ENCODE results near the gene CLSTN2. TPM values are rescaled to one million over a fixed set of nuclear protein-coding genes. Genes with fewer than 3 reads are reported as not detected.

Gene CLSTN2
- total and polyA plus RNA-seq, 12 donors, result 0.67 to 17.8 (median 5.3) TPM

DNA sequence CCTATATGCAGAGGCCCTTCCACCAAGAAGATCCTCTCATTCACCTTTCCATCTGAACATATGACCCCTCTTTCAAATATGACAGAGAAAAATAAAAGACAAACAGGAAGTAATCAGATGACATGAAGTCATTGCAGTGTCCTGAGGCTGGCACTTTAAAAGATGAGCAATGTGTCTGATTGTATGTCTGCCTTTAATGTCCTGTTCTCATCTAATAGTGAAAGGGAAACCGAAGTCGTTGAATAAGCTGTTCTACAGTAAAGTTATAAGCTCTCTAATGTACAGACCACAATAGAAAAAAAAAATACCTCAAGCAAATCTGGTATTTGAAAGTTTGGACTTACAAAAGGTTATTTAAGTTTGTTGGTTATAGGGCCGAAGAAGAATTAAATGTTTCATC lies 243.0 kb downstream of the CLSTN2 start:
- no peak for TF ChIP-seq POLR2A (IDR thresholded peaks at IDR 0.05)
- TF ChIP-seq, protein P1, sequence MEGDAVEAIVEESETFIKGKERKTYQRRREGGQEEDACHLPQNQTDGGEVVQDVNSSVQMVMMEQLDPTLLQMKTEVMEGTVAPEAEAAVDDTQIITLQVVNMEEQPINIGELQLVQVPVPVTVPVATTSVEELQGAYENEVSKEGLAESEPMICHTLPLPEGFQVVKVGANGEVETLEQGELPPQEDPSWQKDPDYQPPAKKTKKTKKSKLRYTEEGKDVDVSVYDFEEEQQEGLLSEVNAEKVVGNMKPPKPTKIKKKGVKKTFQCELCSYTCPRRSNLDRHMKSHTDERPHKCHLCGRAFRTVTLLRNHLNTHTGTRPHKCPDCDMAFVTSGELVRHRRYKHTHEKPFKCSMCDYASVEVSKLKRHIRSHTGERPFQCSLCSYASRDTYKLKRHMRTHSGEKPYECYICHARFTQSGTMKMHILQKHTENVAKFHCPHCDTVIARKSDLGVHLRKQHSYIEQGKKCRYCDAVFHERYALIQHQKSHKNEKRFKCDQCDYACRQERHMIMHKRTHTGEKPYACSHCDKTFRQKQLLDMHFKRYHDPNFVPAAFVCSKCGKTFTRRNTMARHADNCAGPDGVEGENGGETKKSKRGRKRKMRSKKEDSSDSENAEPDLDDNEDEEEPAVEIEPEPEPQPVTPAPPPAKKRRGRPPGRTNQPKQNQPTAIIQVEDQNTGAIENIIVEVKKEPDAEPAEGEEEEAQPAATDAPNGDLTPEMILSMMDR (IDR thresholded peaks at IDR 0.05), result no peak
- no peaks in the 10 kb centered on the region for H3K9me3 ChIP-seq (replicated peaks in 1 of 3)
- H3K27me3 ChIP-seq, result no peaks in the 10 kb centered on the region
- DNase-seq, result no peak
- H3K4me1 ChIP-seq (replicated peaks in 1 of 2), result no peaks in the 10 kb centered on the region
- H3K36me3 ChIP-seq (replicated peaks in 1 of 2), result no peaks in the 10 kb centered on the region
- H3K27ac ChIP-seq, result no peak overlapping the region
- WGBS, 4 donors, result 72 to 81% (median 77%) methylated on average over 3 of the region's 3 CpGs
- H3K4me3 ChIP-seq, result no peak overlapping the region
- intact Hi-C loops (cut with DNase I), result no loop called here

DNA sequence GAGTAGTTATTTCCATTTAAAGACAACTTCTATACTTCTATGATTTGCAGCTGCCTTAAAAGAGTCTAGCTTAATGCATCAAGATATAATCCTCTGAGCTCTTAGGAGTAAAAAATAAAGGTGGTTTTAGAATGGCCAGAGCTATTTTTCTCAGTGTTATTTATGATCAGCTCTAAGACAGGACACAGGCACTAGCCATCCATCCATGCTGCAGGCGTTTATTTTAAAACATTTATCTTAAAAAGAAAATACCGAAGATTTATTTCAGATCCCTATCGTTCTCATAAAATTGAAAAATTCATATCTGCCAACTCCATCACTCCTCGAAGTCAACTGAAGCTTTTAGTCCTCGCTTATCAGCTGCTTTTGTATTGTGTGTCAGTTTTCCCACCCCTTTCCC lies 243.5 kb downstream of the CLSTN2 start:
- no peaks in the 10 kb centered on the region for H3K27me3 ChIP-seq
- DNase-seq, result no peak
- no peaks in the 10 kb centered on the region for H3K36me3 ChIP-seq (replicated peaks in 1 of 2)
- no peak overlapping the region for H3K27ac ChIP-seq
- H3K4me1 ChIP-seq (replicated peaks in 1 of 2), result no peaks in the 10 kb centered on the region
- intact Hi-C loops (cut with DNase I), result no loop called here
- H3K4me3 ChIP-seq, result no peak overlapping the region
- no peaks in the 10 kb centered on the region for H3K9me3 ChIP-seq (replicated peaks in 1 of 3)
- TF ChIP-seq, protein P1 (IDR thresholded peaks at IDR 0.05), result no peak
- no peak for TF ChIP-seq POLR2A (IDR thresholded peaks at IDR 0.05)
- 61 to 72% (median 66%) methylated on average over 5 of the region's 5 CpGs for WGBS, 4 donors

DNA sequence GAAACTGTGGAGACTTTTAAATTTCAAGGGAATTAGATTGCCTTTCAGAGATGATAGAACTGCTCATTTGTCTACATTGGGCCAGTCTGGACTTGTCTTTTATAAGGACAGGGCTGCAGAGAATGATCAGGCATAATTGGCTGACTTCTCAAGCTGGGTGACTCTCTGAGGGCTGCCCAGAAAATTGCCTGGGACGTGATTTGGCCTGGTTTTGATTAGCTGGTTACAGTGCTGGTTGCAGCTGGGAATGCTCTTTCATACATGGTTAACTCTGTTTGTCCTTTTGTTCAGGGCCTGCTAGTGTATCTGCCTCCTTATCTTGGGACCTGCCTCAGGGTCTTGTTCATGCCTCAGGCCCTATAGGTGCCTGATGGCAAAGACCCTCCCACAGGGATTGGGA lies 245.6 kb downstream of the CLSTN2 start:
- WGBS, 4 donors, result 50 to 86% (median 68%) methylated on average over 1 of the region's 1 CpG
- TF ChIP-seq, protein P1 (IDR thresholded peaks at IDR 0.05), result no peak
- no peak for TF ChIP-seq POLR2A (IDR thresholded peaks at IDR 0.05)

DNA sequence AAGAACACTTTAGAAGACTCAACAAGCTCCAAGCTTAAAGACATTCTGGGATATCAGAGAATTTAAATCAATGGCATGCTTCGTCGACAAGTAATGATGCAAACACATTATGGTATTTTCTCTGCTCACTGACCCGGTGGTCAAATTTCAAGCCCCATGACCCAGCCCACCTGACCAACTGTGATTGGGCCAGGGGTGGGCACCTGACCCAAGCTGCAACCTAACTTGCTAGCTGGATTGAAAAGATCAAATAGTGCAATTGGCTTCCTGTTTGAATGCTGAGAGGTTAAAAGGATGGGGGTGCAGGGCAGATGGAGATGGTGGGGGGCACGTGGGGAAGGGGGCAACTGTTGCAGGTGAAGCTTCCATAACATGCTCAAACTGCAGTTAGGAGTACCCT lies 250.4 kb downstream of the CLSTN2 start:
- Histone ChIP-seq H3K36me3 (replicated peaks in 1 of 2) (no peaks in the 10 kb centered on the region), H3K4me3 (no peak overlapping the region), H3K4me1 (replicated peaks in 1 of 2) (peaks cover 6 to 18% of the 10 kb centered on the region in 2 donors), H3K27me3 (no peaks in the 10 kb centered on the region), H3K9me3 (replicated peaks in 1 of 3) (no peaks in the 10 kb centered on the region), H3K27ac (no peak overlapping the region)
- intact Hi-C loops (cut with DNase I), result no loop called here
- TF ChIP-seq, protein P1 (IDR thresholded peaks at IDR 0.05), result no peak
- no peak for TF ChIP-seq POLR2A (IDR thresholded peaks at IDR 0.05)
- DNase-seq, result no peak
- WGBS, 4 donors, result 80 to 88% (median 85%) methylated on average over 4 of the region's 4 CpGs

More for the DNA sequence above, 245.6 kb downstream of the CLSTN2 start:
- intact Hi-C loops (cut with DNase I), result no loop called here
- Histone ChIP-seq H3K4me1 (replicated peaks in 1 of 2) (peaks cover 0 to 2% of the 10 kb centered on the region in 2 donors), H3K9me3 (replicated peaks in 1 of 3) (no peaks in the 10 kb centered on the region), H3K27ac (no peak overlapping the region), H3K4me3 (no peak overlapping the region), H3K27me3 (no peaks in the 10 kb centered on the region), H3K36me3 (replicated peaks in 1 of 2) (no peaks in the 10 kb centered on the region)
- DNase-seq, result no peak
